ENCODE results near the gene AKAP14.
"Not testable (repeated sequence)": the region's sequence is repeated elsewhere in the genome, so short reads cannot be mapped to it uniquely, and the experiment has no call there.

The AKAP14 gene

GRCh38 chrX:119941336-119941735 lies 45.6 kb downstream of the AKAP14 start:
- no peak overlapping the region for H3K4me3 ChIP-seq (ENCODE audit: low read length)
- DNase-seq (ENCODE audit: low read depth) = no peak
- TF ChIP-seq CTCF (conservative IDR thresholded peaks at IDR 0.05; ENCODE audit: low read depth, low read length) = no peak

- DNase-seq (ENCODE audit: low read depth) = no peak
- TF ChIP-seq CTCF (conservative IDR thresholded peaks at IDR 0.05; ENCODE audit: low read depth, low read length) = no peak
- H3K4me3 ChIP-seq (ENCODE audit: low read length) = peak overlapping the region; percentile 74
These were observed 46.6 kb downstream of the AKAP14 start for GRCh38 chrX:119942173-119942819.

- DNase-seq (ENCODE audit: low read depth) = no peak
- peak overlapping the region; percentile 74 for H3K4me3 ChIP-seq (ENCODE audit: low read length)
- no peak for TF ChIP-seq CTCF (conservative IDR thresholded peaks at IDR 0.05; ENCODE audit: low read depth, low read length)
These were observed 47.1 kb downstream of the AKAP14 start for GRCh38 chrX:119942831-119943184.

GRCh38 chrX:119943185-119943988 lies 47.7 kb downstream of the AKAP14 start, which contains the start of gene NKAP:
Gene NKAP (minus strand): TSS chrX:119943751. CDS start chrX:119943605, 146 bp downstream.
- no peak for TF ChIP-seq CTCF (conservative IDR thresholded peaks at IDR 0.05; ENCODE audit: low read depth, low read length)
- peak; percentile 69 for DNase-seq (ENCODE audit: low read depth)
- H3K4me3 ChIP-seq (ENCODE audit: low read length) = peak within 1 kb of the TSS; percentile 74

- no peak for DNase-seq (ENCODE audit: low read depth)
These were observed 49.8 kb downstream of the AKAP14 start for GRCh38 chrX:119945481-119945880.

GRCh38 chrX:119948381-119948780 lies 52.7 kb downstream of the AKAP14 start:
- peak; percentile 23 for TF ChIP-seq CTCF (conservative IDR thresholded peaks at IDR 0.05; ENCODE audit: low read depth, low read length)
- DNase-seq (ENCODE audit: low read depth) = no peak
- no peak overlapping the region for H3K4me3 ChIP-seq (ENCODE audit: low read length)

More at GRCh38 chrX:119945481-119945880, 49.8 kb downstream of the AKAP14 start:
- no peak overlapping the region for H3K4me3 ChIP-seq (ENCODE audit: low read length)
- no peak for TF ChIP-seq CTCF (conservative IDR thresholded peaks at IDR 0.05; ENCODE audit: low read depth, low read length)

GRCh38 chrX:119954374-119954773 lies 58.7 kb downstream of the AKAP14 start:
- no peak overlapping the region for H3K4me3 ChIP-seq (ENCODE audit: low read length)
- no peak for TF ChIP-seq CTCF (conservative IDR thresholded peaks at IDR 0.05; ENCODE audit: low read depth, low read length)
- no peak for DNase-seq (ENCODE audit: low read depth)

- not testable (repeated sequence) for H3K4me3 ChIP-seq (ENCODE audit: low read length); DNase-seq (ENCODE audit: low read depth)
These were observed 60.3 kb downstream of the AKAP14 start for GRCh38 chrX:119955807-119956570.

Measured in retinal pigment epithelial cell (primary cell).